Mucosa of descending colon (tissue), 3 donors: Measurements from ENCODE around the gene CCDC167. TPM values are rescaled to one million over a fixed set of nuclear protein-coding genes. Genes with fewer than 3 reads are reported as not detected.

Experiments
- ATAC-seq: fragments of 200-7000 bp; cut with Tn5 transposase; one replicate; pipeline ENCODE4 v1.9.1; 2020; ENCODE audit warnings: mild to moderate bottlenecking, moderate library complexity
- DNase-seq, 3 donors: peaks; one replicate each; pipeline ENCODE4 v3.0.0-alpha.2; 2020
- H3K36me3 ChIP-seq: fragments of 200-600 bp; one replicate; pipeline ENCODE4 v1.8.0; 2021; ENCODE audit warnings: low read depth, mild to moderate bottlenecking
- H3K4me1 ChIP-seq: fragments of 200-600 bp; one replicate; pipeline ENCODE4 v1.8.0; 2021; ENCODE audit warnings: low read depth, mild to moderate bottlenecking
- H3K4me3 ChIP-seq: fragments of 200-600 bp; one replicate; pipeline ENCODE4 v1.8.0; 2021; ENCODE audit warnings: mild to moderate bottlenecking
- H3K9me3 ChIP-seq: fragments of 200-600 bp; one replicate; pipeline ENCODE4 v1.8.0; 2021; ENCODE audit warnings: mild to moderate bottlenecking
- intact Hi-C, 2 donors: fragments of 100-400 bp; cut with DNase I in 1 of 2; cut with micrococcal nuclease in 1 of 2; formaldehyde crosslinking; loops; one replicate each; pipeline versions ENCODE4 v1.11.0 to v1.11.1; 2022; cut with DNase I, micrococcal nuclease
- total RNA-seq, 3 donors: library from RNA; stranded (reverse); fragmentation: NEBNext Ultra II Directional in 2 of 3; extraction: Animal tissue kit (Norgen Biotek cat#: 25700) in 2 of 3; gene quantifications; one replicate each; pipeline versions ENCODE4 v1.2.1 to v1.2.4, GENCODE V29; 2021 to 2023
- TF ChIP-seq, protein P1 (sequence below): fragments of 200-600 bp; IDR thresholded peaks from one replicate; pipeline ENCODE4 v1.8.0; 2022; ENCODE audit warnings: antibody characterized with exemption, mild to moderate bottlenecking
- donor health status: DM: no; HTN: no; CAD: no; lungs with moderate emphysema.
- donor health status: DM: no; HTN: no; CAD: no.
- donor health status: DM: no; HTN: yes; CAD: no.

CCDC167 gene
- total RNA-seq, 3 donors from 2014 or later: 5.4 to 13.4 (median 12.1) TPM

DNA sequence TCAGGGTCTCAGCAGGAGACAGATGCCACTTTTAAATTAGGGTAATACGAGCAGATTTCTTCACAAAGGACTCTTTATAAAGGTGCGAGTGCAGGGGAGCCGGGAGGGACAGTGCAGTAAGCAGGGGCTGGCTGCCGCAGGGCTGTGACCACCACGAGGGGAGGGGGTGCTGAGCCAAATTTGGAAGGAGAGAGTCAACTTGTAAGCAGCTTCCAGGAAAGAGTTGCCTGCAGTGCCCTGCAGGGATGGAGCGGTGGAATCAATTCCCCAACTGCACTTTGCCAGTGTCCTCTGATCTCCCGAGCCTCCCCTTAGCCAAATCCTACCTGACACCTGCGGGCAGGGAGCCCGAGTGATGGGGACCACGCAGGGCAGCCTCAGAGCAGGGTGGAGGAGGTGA, 13.9 kb upstream of the CCDC167 start:
- DNase-seq: no peak
- Histone ChIP-seq H3K4me1 (peaks cover 2% of the 10 kb centered on the region), H3K4me3 (no peak overlapping the region), H3K36me3 (no peaks in the 10 kb centered on the region), H3K9me3 (no peaks in the 10 kb centered on the region)
- no peak for ATAC-seq
- TF ChIP-seq, protein P1, sequence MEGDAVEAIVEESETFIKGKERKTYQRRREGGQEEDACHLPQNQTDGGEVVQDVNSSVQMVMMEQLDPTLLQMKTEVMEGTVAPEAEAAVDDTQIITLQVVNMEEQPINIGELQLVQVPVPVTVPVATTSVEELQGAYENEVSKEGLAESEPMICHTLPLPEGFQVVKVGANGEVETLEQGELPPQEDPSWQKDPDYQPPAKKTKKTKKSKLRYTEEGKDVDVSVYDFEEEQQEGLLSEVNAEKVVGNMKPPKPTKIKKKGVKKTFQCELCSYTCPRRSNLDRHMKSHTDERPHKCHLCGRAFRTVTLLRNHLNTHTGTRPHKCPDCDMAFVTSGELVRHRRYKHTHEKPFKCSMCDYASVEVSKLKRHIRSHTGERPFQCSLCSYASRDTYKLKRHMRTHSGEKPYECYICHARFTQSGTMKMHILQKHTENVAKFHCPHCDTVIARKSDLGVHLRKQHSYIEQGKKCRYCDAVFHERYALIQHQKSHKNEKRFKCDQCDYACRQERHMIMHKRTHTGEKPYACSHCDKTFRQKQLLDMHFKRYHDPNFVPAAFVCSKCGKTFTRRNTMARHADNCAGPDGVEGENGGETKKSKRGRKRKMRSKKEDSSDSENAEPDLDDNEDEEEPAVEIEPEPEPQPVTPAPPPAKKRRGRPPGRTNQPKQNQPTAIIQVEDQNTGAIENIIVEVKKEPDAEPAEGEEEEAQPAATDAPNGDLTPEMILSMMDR: no peak
- intact Hi-C loops: no loop called here

DNA sequence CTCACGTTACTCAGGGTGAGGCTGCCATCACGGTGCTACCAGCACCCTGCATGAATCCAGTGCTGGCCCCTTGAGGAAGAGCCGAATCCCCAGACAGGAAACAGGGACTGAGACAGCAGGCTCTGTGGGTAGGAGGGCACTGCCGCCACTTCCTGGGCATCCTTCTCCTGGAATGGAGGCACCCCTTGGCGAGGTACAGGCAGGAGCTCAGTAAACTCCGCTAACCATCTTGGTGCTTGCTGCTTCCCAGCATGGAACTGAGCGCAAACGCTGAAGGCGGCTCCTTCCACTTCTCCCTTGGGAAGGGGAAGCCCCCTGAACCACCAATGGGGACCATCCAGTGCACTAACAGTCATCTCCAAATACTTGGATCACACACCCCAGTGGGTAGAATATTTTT, 13.5 kb upstream of the CCDC167 start:
- ATAC-seq (no peak), DNase-seq (no peak)
- Histone ChIP-seq H3K9me3 (no peaks in the 10 kb centered on the region), H3K36me3 (no peaks in the 10 kb centered on the region), H3K4me3 (no peak overlapping the region), H3K4me1 (peaks cover 2% of the 10 kb centered on the region)
- intact Hi-C loops: no loop called here
- TF ChIP-seq, protein P1: no peak

DNA sequence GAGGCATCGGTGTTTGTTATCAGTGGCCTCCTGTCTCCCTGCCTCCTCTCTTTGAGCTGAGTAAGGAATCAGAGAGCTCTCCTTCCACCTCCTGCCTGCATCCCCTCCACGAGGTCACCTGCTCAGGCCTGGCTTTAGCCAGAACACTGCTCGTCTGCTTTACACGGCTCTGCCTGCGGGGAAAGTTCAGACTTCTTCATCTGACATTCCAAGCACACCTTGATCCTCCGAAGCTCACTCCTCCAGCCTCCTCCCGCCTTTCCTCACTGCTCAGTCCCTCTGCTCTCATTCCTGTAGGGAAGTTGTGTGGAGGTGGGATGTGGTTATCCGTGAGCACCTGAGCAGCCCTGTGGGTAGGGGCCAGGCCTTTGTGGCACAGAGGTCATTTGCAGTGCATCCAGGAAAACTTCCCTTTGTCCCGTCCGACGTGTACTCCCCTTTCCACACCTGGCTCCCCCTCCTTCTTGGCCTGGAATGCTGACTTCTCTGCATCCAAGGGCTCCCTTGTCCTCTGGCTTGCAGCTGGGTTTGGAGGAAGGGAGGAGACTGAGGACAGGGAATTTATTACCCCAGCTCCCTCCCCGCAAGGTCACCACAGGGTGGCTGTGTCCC, 12.8 kb upstream of the CCDC167 start:
- Histone ChIP-seq H3K4me3 (no peak overlapping the region), H3K36me3 (no peaks in the 10 kb centered on the region), H3K4me1 (peaks cover 2% of the 10 kb centered on the region), H3K9me3 (no peaks in the 10 kb centered on the region)
- no peak for ATAC-seq
- DNase-seq: no peak
- TF ChIP-seq, protein P1: no peak
- intact Hi-C loops: no loop called here

DNA sequence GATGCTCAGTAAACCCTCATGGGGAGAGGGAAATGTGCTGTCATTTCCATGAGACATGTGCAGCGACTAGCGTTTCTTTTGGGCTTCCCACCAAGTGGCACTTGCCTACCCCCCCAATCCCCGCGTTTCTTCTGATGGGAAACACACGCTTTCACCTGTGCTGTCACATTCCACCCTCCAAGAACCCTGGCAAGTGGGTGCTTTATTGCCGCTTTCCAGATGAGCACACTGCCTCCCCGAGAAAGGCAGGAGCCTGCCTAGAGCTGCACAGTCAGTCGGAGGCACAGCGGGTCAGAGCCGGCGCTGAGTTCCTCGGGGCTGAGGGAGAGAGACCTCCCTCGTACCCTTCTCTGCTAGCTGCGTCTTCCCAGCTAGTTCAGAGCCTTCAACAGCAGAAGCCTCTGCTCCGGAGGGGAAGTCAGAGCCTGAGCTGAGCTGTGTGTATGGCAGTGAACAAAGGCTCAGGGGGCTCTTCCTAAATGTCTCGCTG, 12.3 kb upstream of the CCDC167 start:
- intact Hi-C loops: no loop called here
- Histone ChIP-seq H3K4me1 (peaks cover 2% of the 10 kb centered on the region), H3K9me3 (no peaks in the 10 kb centered on the region), H3K36me3 (no peaks in the 10 kb centered on the region), H3K4me3 (no peak overlapping the region)
- TF ChIP-seq, protein P1: no peak
- DNase-seq: no peak
- no peak for ATAC-seq

DNA sequence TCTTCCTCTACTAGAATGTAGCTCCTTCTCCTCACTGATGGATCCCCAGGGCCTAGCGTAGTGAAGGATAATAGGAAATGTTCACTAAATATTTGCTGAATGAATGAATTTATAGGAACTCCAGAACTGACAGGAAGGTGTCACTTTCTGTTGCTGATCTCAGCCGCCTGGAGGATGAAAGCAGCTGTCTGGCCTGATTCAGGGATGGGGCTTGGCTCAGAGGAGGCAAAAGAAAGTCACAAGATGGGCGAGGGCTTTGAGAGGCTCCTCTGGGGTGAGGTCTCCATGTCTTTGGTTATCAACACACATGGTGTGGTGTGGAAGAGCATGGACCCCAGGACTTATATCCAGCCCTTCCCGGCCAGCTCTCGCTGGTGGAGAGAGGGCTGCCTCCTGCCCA, 11.5 kb upstream of the CCDC167 start:
- Histone ChIP-seq H3K36me3 (no peaks in the 10 kb centered on the region), H3K4me1 (peaks cover under 1% of the 10 kb centered on the region), H3K9me3 (no peaks in the 10 kb centered on the region), H3K4me3 (no peak overlapping the region)
- TF ChIP-seq, protein P1: no peak
- no peak for ATAC-seq
- intact Hi-C loops: no loop called here
- no peak for DNase-seq
